CD4-positive, alpha-beta T cell treated with Interleukin-1 beta for 1 hour (primary cell): ENCODE data around the gene CXXC4.

Source experiments
- DNase-seq, 2 donors: peaks; one replicate each; pipeline ENCODE4 v3.0.0-alpha.2; 2020 to 2022

The CXXC4 gene

DNA sequence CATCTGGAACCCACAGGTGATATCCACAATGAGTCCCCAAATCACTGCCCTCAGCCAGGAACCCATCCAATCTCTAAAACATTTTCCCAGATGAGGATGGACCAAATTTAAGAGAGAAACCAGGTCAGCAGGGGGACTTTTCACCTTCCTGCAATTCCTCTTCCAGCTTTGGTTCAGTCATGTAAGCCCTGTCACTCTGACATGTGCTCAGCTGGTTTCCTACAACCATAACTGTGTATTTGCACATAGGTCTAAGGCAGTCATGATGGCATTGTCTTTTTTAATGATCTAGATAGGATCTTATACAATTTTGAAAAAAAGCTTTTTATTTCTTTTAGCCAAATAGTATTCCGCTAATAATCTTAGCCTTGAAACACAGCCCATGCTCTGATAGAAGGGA lies 6.5 kb downstream of the CXXC4 start:
- no peak for DNase-seq

DNA sequence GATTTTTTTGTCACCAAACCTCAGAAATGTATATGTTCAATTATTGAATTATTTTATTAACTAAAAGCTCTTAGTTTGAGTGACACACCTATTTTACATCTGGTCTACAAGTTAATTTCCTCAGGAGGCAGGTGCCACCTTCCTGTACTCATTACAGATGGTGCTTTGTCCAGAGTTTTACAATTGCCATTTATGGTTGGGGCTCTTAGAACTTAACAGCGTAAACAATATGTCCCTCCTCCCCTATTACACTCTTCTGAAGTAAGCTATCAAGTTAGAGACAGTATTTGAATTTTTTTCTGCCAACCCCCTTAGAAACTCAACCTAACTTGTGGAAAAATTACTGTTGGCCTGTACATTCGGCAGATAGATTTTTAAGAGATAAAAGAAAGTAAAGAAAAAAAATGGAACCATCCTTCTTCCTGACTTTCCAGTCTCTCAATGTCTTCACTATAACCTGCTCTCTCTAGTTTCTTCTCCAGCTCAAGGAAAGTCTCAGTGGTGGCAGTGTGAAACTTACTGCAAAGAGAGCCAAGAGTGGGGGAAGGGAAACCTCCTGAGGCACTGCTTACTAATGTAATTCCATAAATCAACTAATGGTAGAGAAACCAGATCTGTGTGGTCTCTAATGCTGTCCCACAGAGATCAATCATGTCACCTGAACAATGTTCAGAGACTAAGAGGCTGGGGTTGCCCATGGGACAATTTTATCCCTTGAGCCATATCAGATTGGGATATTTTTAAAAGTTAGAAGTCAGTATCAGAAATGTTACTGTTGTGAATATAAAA lies 7.8 kb downstream of the CXXC4 start:
- no peak for DNase-seq

DNA sequence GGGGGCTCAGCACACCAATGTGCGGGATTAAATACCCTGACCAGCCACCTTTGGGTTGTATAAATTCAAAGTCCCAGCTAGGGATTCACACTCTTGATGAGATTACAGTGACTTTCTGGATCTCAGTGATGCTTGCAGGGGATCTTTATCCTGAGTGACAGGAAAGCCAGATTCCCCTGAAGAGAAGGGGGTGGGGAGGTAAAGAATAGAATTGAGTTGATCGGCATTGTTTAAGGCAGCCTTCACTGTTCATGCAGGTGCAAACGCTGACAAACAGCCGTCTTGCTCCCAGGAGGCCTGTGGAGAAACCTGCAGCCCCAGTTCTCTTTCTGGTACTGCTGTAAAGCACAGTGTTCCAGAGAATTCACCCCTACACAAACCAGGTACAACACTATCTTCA lies 19.0 kb downstream of the CXXC4 start:
- no peak for DNase-seq

DNA sequence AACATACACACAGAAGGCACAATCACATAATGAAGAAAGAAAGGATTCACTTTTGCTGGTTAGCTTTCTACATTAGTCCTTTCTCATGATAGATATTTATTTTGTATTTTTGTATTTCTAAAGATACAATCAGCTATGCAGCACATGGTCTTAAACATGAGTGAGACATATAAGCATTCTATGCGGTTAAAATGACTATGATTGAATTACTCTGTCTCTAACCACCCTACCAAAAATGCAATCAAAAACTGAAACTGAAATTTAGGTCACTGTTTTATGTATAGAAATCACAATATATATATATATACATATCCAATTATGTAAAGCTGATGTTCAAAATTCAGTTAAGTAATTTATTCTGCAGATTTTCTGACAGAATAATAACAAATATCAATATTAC lies 21.9 kb downstream of the CXXC4 start:
- no peak for DNase-seq

DNA sequence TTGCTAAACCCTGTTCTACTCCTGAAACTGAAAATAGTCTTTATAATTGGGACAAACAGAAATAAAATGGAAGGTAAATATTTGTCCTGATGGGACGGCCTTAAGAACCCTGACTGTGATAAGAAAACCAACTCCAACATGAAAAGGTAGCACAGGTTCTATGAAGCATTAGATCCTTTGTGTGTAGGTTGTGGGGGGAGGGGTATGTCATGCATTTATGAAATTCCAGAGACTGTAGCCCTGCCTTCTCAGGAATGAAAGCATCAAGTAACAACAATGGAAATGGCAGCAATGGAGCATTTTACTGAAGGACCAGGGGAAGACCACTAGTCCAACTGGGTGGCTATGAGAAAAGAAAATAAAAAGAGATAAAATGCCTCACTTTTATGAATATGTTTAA lies 23.9 kb downstream of the CXXC4 start:
- DNase-seq: no peak

- no peak for DNase-seq
Observed at GRCh38 chr4:104469794-104470193, 24.9 kb downstream of the CXXC4 start.

GRCh38 chr4:104465619-104466018 lies 29.1 kb downstream of the CXXC4 start:
- DNase-seq: no peak

DNA sequence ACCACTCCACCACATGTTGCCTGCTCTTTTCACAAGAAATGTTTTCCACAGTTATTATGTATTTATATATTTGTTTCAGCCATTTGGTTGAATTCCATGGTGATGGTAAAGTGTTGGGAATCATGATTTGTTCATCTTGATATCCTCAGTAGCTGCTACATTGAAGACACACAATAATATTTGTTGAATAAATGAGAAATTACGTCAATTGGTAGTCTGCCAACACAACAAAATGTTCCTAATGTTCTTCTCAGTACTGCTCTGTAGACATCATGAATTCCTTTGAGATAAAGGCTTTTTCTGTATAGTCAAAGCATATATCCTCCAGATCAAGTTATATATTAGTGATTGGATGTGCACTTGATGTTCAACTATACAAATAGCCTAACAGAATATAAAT lies 29.5 kb downstream of the CXXC4 start:
- DNase-seq: no peak

DNA sequence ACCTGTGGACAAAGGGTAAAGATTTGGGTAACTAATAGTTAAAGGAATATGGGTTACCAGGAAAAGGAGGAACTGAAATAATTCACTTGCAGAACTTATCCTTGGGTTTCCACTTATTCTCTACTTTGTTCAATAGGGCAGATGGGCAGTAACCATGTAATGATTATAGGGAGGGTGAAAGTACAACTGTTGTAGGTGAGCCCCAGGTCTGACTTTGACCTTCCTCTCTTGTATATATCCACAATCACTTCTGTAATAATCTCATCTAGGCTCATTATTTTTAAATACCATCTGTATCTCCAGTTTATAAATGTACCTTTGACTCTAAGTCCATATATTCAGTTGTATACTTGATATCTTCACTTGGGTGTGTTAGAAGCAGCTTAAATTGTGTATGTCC lies 32.1 kb downstream of the CXXC4 start:
- DNase-seq: no peak

DNA sequence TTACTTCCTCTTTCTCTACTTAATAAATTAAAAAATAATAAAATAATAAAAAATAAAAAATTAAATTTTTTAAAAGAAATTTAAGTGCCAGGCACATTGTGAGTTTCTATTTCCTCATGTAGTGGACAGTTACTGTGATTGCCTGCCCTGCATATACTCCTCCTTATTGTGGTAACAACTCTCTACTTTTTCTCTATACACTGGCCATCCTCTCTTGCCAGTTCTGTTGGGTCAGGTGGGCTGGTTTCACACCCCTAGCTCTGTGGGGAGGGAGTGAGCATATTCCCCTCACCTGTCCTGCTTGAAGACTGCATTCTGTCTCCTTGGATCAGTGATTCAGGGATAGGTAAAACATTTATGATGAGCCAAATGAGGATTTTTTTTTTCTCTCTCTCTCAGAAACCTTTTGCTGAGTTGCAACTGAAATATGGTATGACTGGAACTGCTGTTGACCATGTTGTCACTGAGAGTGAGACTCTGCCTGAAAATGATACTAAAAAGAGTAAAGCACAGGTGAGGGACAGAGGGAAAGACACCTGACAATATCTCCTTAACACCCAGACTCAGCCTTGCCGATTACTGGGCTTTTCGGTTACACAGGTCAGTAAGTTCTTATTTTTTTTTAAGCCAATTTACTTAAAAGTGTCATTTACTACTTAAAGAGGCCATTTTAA lies 37.2 kb downstream of the CXXC4 start:
- DNase-seq: no peak

GRCh38 chr4:104451573-104451972 lies 43.1 kb downstream of the CXXC4 start:
- no peak for DNase-seq

DNA sequence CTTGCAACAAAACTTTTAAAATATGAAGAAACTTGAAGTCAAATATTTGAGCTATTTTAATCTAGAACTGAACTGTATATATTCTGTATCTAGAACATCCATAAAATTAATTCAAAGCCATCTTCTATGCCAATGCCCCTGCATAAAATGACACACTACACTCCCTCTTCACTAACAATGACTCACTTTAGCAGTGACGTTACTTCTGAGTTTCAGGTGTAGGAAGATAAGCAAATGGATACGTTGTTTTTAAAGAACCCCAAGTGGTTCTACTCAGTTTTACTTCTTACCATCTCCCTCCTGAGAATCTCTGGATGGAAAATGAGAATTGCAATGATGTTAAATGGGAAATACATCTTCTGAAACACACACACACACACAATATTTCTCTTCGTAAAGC lies 45.2 kb downstream of the CXXC4 start:
- DNase-seq: no peak

- DNase-seq: no peak
Observed at GRCh38 chr4:104447294-104447693, 47.4 kb downstream of the CXXC4 start.

GRCh38 chr4:104446431-104447278 lies 48.0 kb downstream of the CXXC4 start:
- DNase-seq: no peak

DNA sequence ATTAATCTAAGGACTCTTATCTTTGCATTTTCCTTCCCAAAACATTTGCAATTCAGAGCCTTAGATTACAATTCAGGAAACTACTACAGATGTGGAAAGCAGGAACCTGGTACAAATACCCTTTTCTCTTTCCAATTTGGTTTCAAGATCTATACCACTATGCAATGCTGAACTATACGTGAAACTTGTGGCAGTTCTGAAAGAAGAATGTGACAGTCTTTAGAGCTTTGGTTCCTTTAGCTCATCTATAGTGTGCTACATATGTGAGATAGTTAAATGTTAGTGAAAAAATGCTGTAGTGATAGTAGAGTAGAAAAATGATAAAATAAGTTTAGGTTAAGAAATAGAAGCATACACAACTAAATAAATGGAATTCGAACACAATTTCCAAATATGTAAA lies 50.0 kb downstream of the CXXC4 start:
- no peak for DNase-seq

DNA sequence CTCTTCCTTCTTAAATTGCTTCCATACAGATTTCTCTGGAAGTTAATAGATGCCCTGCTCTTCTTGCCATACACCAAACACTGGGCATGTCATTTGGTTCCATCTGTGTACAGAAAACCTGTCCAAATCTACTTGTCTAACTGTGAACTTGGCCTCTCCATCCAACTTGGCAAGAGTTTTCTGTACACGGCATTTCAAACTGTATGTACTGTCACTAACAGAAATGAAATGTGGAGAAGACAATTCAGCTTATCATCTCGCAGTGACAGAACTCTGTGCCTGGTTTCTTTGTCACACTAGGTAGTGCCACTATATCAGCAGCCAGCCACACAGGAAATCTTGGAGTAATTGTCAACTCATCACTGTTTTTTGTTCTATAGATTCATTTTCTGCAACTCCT lies 58.2 kb downstream of the CXXC4 start:
- no peak for DNase-seq

DNA sequence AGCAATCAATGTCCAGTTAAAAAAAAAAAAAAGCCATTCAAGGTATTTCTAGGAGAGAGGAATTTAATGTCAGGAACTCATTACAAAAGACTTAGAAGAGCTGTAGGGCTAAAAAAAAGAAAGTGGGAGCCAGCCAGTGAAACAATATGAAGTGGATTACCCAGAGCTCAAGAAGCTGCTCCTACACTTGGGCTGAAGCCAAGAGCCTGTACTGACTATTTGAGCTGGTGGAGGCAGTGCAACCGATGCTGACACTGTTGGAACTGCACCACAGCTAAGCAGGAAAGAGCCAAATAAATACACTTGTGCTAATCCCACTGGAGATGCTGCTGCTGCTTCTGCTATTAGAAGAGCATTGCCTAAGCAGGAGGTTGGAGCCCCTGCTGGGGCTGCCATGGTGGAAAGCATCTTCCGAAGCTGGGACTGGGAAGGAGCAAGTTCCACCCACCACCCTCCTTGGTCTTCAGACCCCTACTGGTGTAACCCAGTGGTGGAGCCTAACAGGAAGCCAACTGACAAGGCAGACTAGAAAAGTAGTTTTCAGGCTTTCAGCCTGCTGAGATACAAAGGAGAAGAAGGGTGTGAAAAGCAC lies 65.4 kb downstream of the CXXC4 start:
- DNase-seq: no peak

DNA sequence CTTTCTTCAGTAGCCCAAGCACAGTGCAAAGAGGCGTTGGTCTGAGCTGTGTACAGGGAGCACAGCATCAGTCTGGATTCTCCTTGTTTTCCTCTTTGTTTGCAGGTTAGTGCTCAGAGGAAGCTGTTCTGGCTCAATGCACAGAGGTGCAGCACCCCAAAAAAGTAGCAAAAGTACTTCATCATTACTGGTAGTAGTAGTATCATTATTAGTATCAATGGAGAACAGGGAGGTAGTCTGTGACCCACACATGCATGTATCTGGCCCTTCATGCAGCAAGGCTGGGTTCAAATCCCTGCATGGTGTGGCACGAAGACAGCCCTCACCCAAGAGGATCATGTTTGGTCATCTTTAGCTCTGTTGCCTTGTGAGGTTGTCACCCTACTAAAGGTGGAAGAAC lies 68.7 kb downstream of the CXXC4 start:
- no peak for DNase-seq

DNA sequence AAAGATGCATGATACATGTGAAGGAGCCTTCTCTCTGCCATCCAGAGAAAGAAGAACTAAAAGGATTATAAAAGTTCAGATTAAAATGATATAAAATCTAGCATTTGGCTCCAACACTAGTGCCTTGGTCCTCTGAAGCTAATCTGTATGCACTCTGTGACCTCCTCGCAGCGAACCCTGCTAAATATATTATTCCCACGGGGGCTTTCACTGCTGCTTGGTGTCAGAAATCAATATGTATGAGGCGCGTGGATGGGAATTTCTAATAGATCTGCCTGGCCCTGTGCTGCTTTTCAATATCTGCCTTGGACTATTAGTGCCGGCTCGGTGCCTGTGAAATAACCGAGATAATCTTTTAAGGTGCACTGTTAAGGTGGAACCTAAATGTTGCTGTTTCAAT lies 69.7 kb downstream of the CXXC4 start:
- DNase-seq: no peak

DNA sequence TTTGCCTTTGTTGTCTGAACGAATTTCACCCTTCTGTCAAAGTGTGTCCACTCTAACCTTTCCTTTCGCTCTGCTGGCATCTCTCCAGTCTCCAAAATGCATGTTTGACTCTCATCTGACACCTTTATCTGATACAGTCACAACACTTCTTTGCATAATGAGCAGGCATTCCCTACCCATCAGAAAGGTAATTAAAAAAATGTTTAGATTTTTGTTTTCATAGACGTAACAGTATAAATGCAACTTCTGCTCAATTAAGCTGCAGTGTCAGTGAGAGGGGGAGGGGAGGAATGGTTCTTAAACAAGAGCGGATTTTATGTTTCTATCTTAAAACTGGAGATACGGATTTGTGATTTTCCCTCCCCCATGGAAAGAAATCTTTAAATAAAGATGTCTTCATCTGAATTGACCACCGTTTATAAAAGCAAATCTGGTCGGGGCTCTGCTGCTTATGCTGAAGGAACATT lies 70.2 kb downstream of the CXXC4 start:
- no peak for DNase-seq

GRCh38 chr4:104421566-104421965 lies 73.1 kb downstream of the CXXC4 start:
- DNase-seq: no peak

DNA sequence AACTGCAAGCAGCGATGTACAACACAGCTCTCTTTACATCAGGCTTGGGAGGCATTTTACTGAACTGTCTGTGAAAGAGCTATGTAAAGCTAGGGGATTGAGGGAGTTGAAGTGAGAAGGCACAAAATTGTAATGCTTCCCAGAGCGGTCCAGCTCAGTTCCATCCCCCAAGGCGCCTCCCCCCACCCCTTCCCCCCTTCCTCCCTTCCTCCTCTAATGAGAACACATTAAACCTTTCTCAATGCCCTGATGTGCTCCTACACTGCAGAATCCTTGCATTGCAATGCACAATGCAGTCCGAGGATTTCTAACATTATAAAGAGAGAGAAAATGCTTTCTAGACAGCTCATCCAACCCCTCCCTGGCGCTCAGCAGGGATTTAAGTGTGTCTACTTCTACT lies 73.9 kb downstream of the CXXC4 start:
- DNase-seq: no peak
